Transverse colon (tissue), 4 donors: ENCODE data around the gene HERPUD1. TPM values are rescaled to one million over a fixed set of nuclear protein-coding genes. Genes with fewer than 3 reads are reported as not detected.

Experiments used
- DNase-seq: peaks from one replicate; pipeline ENCODE4 v3.0.0-alpha.2; 2019
- H3K27ac ChIP-seq, 4 donors: fragments of 200-600 bp; sonication (generic); 2 replicates each; pipeline ENCODE4 v1.5.1; 2016 to 2018; ENCODE audit warnings: inconsistent platforms in 4 of 4
- H3K27me3 ChIP-seq: fragments of 200-600 bp; sonication (generic); 2 replicates; pipeline ENCODE4 v1.5.1; 2017; ENCODE audit warnings: inconsistent platforms
- H3K36me3 ChIP-seq, 4 donors: fragments of 200-600 bp; sonication (generic); 2 replicates each; pipeline ENCODE4 v1.5.1; 2017 to 2019; ENCODE audit warnings: inconsistent platforms in 4 of 4
- H3K4me1 ChIP-seq, 4 donors: fragments of 200-600 bp; sonication (generic); 2 replicates each; pipeline ENCODE4 v1.5.1; 2017 to 2020; ENCODE audit warnings: inconsistent platforms in 4 of 4
- H3K4me3 ChIP-seq, 4 donors: fragments of 200-600 bp; sonication (generic); 1 replicate in 1 of 4; 2 replicates in 3 of 4; pipeline versions ENCODE4 v1.5.1 to v1.6.1; 2017 to 2019; ENCODE audit warnings: inconsistent platforms in 4 of 4
- H3K9me3 ChIP-seq, 2 donors: fragments of 200-600 bp; sonication (generic); 2 replicates each; pipeline ENCODE4 v1.5.1; 2017 to 2019; ENCODE audit warnings: inconsistent platforms in 2 of 2
- EP300 ChIP-seq: sonication (generic); formaldehyde crosslinking; IDR thresholded peaks from one replicate; pipeline ENCODE4 v1.6.1; 2017; ENCODE audit warnings: antibody characterized with exemption, low read depth
- POLR2A ChIP-seq: fragments of 450-650 bp; IDR thresholded peaks from one replicate; pipeline ENCODE4 v1.6.1; 2016; ENCODE audit warnings: antibody characterized with exemption, mild to moderate bottlenecking, moderate library complexity
- POLR2AphosphoS5 ChIP-seq, 3 donors: sonication (generic); formaldehyde crosslinking; IDR thresholded peaks; one replicate each; pipeline ENCODE4 v1.6.1; 2016; ENCODE audit warnings: antibody characterized with exemption in 3 of 3
- WGBS, 2 donors: methylation state at CpG; one replicate each; pipeline ENCODE4 v1.1.5; 2018; ENCODE audit warnings: low coverage in 1 of 2; 5-methylcytosine and 5-hydroxymethylcytosine counted together
- in situ Hi-C, 4 donors: fragments of 200-750 bp; cut with MboI; loops; one replicate each; pipeline versions ENCODE4 v1.15.0 to v1.15.1; 2017; ENCODE audit warnings: low sequenced_read_pairs in 3 of 4, low pct_ligation_motif_present in 1 of 4, low pct_unique_long_range_greater_than_20kb in 1 of 4
- intact Hi-C: fragments of 100-400 bp; cut with DNase I; formaldehyde crosslinking; loops from one replicate; pipeline ENCODE4 v1.15.1; 2023; ENCODE audit warnings: low total_unique reads
- total RNA-seq, 4 donors: library from RNA; depleted of rRNA; stranded (reverse); fragments of >200 nt; gene quantifications; one replicate each; pipeline ENCODE4 v1.1.0, GENCODE V29; 2016
- TF ChIP-seq, protein P1 (sequence below), 5 experiments: fragments of 200-600 bp in 3 of 5; fragments of 450-650 bp in 2 of 5; sonication (generic) in 3 of 5; IDR thresholded peaks; 1 replicate in 2 of 5; 2 replicates in 3 of 5; pipeline ENCODE4 v1.5.1; 2016 to 2017; ENCODE audit warnings: antibody characterized with exemption in 5 of 5, inconsistent platforms in 3 of 5, mild to moderate bottlenecking in 2 of 5, moderate library complexity in 1 of 5

Gene HERPUD1
- total RNA-seq, 4 donors from 2014 or later, result 64.1 to 335 (median 186) TPM

- Histone ChIP-seq H3K27ac (peak overlapping the region in 1 of 4 donors; percentile 42), H3K4me3 (no peak overlapping the region), H3K36me3 (peaks cover 0 to 99% (median 45%) of the 10 kb centered on the region in 4 donors), H3K27me3 (no peaks in the 10 kb centered on the region), H3K4me1 (peaks cover 0 to 39% (median 12%) of the 10 kb centered on the region in 4 donors), H3K9me3 (no peaks in the 10 kb centered on the region)
- in situ Hi-C loops (no loop called here), intact Hi-C loops (no loop called here)
- TF ChIP-seq POLR2AphosphoS5 (IDR thresholded peaks at IDR 0.05) (no peak), POLR2A (no peak), EP300 (no peak)
- TF ChIP-seq, protein P1, sequence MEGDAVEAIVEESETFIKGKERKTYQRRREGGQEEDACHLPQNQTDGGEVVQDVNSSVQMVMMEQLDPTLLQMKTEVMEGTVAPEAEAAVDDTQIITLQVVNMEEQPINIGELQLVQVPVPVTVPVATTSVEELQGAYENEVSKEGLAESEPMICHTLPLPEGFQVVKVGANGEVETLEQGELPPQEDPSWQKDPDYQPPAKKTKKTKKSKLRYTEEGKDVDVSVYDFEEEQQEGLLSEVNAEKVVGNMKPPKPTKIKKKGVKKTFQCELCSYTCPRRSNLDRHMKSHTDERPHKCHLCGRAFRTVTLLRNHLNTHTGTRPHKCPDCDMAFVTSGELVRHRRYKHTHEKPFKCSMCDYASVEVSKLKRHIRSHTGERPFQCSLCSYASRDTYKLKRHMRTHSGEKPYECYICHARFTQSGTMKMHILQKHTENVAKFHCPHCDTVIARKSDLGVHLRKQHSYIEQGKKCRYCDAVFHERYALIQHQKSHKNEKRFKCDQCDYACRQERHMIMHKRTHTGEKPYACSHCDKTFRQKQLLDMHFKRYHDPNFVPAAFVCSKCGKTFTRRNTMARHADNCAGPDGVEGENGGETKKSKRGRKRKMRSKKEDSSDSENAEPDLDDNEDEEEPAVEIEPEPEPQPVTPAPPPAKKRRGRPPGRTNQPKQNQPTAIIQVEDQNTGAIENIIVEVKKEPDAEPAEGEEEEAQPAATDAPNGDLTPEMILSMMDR (IDR thresholded peaks at IDR 0.05), result no peak
- DNase-seq, result no peak
- 67 to 69% methylated on average over 4 of the region's 4 CpGs for WGBS, 2 donors
These were observed 7.9 kb downstream of the HERPUD1 start for GRCh38 chr16:56939801-56940200.

DNA sequence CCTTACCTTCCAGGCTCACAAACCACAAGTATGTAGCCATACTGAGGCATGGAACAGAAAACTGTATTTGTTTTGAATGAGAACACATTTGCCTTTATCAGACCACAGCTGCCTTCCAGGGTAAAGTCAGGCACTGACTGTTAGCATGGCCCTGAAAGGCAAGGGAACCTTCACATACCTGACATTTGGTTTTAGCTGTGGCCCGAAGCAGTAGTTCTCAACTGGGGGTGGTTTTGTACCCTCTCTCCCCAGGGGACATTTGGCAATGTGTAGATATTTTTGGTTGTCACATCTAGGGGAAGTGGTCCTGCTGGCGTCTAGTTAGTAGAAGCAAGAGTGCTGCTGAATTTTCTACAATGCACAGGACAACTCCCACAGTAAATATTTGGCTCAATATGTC lies 9.2 kb downstream of the HERPUD1 start:
- 86% methylated on average over 2 of the region's 2 CpGs; no CpG with 5 or more reads in 1 of the 2 donors for WGBS, 2 donors
- Histone ChIP-seq H3K4me1 (peaks cover 0 to 26% (median 2%) of the 10 kb centered on the region in 4 donors), H3K27me3 (no peaks in the 10 kb centered on the region), H3K9me3 (no peaks in the 10 kb centered on the region), H3K4me3 (no peak overlapping the region), H3K27ac (no peak overlapping the region), H3K36me3 (peaks cover 0 to 94% (median 46%) of the 10 kb centered on the region in 4 donors)
- intact Hi-C loops, result no loop called here
- in situ Hi-C loops, result no loop called here
- TF ChIP-seq POLR2AphosphoS5 (IDR thresholded peaks at IDR 0.05), result peak in 1 of 3 donors; percentile 18
- TF ChIP-seq POLR2A, result no peak
- no peak for DNase-seq

- intact Hi-C loops, result no loop called here
- peaks cover 0 to 86% (median 42%) of the 10 kb centered on the region in 4 donors for H3K36me3 ChIP-seq
These were observed 10.0 kb downstream of the HERPUD1 start for GRCh38 chr16:56941856-56942331.

GRCh38 chr16:56943761-56944375 lies 11.9 kb downstream of the HERPUD1 start:
- 85 to 88% methylated on average over 3 to 6 of the region's 6 CpGs for WGBS, 2 donors
- peaks cover 0 to 66% (median 32%) of the 10 kb centered on the region in 4 donors for H3K36me3 ChIP-seq
- no peak overlapping the region for H3K4me3 ChIP-seq
- in situ Hi-C loops (no loop called here), intact Hi-C loops (no loop called here)
- peaks cover 0 to under 1% (median 0%) of the 10 kb centered on the region in 4 donors for H3K4me1 ChIP-seq
- DNase-seq, result no peak
- H3K27me3 ChIP-seq, result no peaks in the 10 kb centered on the region
- H3K9me3 ChIP-seq, result no peaks in the 10 kb centered on the region
- H3K27ac ChIP-seq, result no peak overlapping the region
- TF ChIP-seq, protein P1 (IDR thresholded peaks at IDR 0.05), result no peak
- TF ChIP-seq POLR2AphosphoS5 (IDR thresholded peaks at IDR 0.05), result no peak
- TF ChIP-seq EP300, result no peak
- no peak for TF ChIP-seq POLR2A

More at GRCh38 chr16:56941856-56942331, 10.0 kb downstream of the HERPUD1 start:
- H3K9me3 ChIP-seq, result no peaks in the 10 kb centered on the region
- TF ChIP-seq POLR2A, result no peak
- TF ChIP-seq POLR2AphosphoS5 (IDR thresholded peaks at IDR 0.05), result peak in 1 of 3 donors; percentile 22
- no peak for DNase-seq
- no peak overlapping the region for H3K27ac ChIP-seq
- H3K4me3 ChIP-seq, result no peak overlapping the region
- no peaks in the 10 kb centered on the region for H3K27me3 ChIP-seq
- in situ Hi-C loops, result no loop called here
- WGBS, 2 donors, result 73 to 80% methylated on average over 8 to 9 of the region's 9 CpGs
- H3K4me1 ChIP-seq, result peaks cover 0 to 18% (median 0%) of the 10 kb centered on the region in 4 donors

DNA sequence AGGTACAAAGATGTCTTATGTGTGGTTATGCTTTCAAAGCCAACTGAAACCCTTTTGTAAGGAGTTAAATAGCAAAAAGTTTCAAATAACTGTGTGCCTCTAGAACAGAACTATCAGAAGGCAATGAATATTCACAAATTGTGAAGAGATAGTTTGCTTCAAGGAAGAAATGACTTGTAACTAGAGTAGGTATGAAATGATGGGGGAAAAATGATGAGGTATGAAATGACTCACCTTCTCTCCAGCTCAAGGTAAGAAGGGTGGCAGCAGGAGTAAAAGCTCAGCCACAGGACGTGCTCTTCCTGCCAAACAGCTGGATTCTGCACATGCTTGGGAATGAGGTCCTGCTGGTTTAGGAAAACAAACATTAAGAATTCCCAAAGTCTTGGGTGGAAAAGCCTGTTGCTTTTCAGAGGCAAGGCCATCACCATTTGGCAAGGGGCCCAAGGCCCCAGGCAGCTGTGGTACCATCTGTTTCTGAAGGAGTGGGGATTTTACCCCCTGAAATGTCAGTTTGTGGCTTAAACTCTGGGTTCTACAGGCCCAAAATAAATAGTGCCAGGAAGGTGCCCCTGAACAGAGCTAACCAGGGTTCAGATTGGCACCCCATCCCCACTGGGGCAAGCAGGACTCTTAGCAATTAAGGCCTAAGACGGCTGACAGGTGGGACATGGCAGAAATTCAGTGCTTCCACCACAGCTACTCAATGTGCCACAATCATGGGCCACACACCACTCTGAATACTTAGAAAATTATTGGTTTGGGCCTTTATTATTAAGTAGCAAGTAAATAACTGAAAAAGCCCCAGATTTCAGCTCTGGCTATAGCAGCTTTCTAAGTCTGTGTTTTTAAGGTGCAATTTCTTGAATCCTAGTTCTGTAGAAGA lies 13.3 kb downstream of the HERPUD1 start:
- Histone ChIP-seq H3K9me3 (no peaks in the 10 kb centered on the region), H3K4me3 (no peak overlapping the region), H3K27me3 (no peaks in the 10 kb centered on the region), H3K4me1 (no peaks in the 10 kb centered on the region), H3K36me3 (peaks cover 0 to 53% (median 25%) of the 10 kb centered on the region in 4 donors), H3K27ac (peak overlapping the region in 1 of 4 donors; percentile 32)
- DNase-seq, result no peak
- intact Hi-C loops (no loop called here), in situ Hi-C loops (no loop called here)
- WGBS, 2 donors, result 51% methylated on average over 2 of the region's 2 CpGs; no CpG with 5 or more reads in 1 of the 2 donors
- TF ChIP-seq POLR2AphosphoS5 (IDR thresholded peaks at IDR 0.05) (peak in 2 of 3 donors; percentile 8 to 11), POLR2A (peak; percentile 29), EP300 (no peak)
- TF ChIP-seq, protein P1 (IDR thresholded peaks at IDR 0.05), result no peak
